Lung (tissue), 12 donors: ENCODE measurements around the gene SLC29A4. TPM values are rescaled to one million over a fixed set of nuclear protein-coding genes. Genes with fewer than 3 reads are reported as not detected.
"Not testable (repeated sequence)": the region's sequence is repeated elsewhere in the genome, so short reads cannot be mapped to it uniquely, and the experiment has no call there.

ENCODE experiments used
- ATAC-seq: fragments of 200-7000 bp; cut with Tn5 transposase; one replicate; pipeline ENCODE4 v1.9.1; 2020; ENCODE audit warnings: moderate number of reproducible peaks; ENCODE audit not compliant: insufficient read depth, low FRiP score
- DNase-seq, 3 donors: peaks; one replicate each; pipeline ENCODE4 v3.0.0-alpha.2; 2013 to 2017
- H3K27ac ChIP-seq, 2 donors: one replicate each; pipeline ENCODE4 v1.5.1; 2013; ENCODE audit warnings: mild to moderate bottlenecking in 2 of 2, moderate library complexity in 2 of 2, control low read depth in 1 of 2, inconsistent platforms in 1 of 2, low read depth in 1 of 2, low read length in 1 of 2
- H3K27me3 ChIP-seq, 3 donors: one replicate each; pipeline ENCODE4 v1.5.1; 2013; ENCODE audit warnings: low read length in 2 of 3; ENCODE audit not compliant: control insufficient read depth in 3 of 3, insufficient read depth in 3 of 3
- H3K36me3 ChIP-seq, 4 donors: one replicate each; pipeline ENCODE4 v1.5.1; 2013; ENCODE audit warnings: low read length in 4 of 4, mild to moderate bottlenecking in 1 of 4, moderate library complexity in 1 of 4; ENCODE audit not compliant: control insufficient read depth in 4 of 4, insufficient read depth in 4 of 4
- H3K4me1 ChIP-seq, 5 donors: one replicate each; pipeline ENCODE4 v1.5.1; 2013; ENCODE audit warnings: low read length in 5 of 5, mild to moderate bottlenecking in 2 of 5, moderate library complexity in 1 of 5; ENCODE audit not compliant: control insufficient read depth in 5 of 5, insufficient read depth in 5 of 5
- H3K4me3 ChIP-seq: one replicate; pipeline ENCODE4 v1.5.1; 2013; ENCODE audit warnings: mild to moderate bottlenecking, control low read depth, moderate library complexity
- H3K9ac ChIP-seq, 2 donors: one replicate each; pipeline ENCODE4 v1.5.1; 2013; ENCODE audit warnings: low read length in 2 of 2, control low read depth in 1 of 2; ENCODE audit not compliant: insufficient read depth in 1 of 2
- H3K9me3 ChIP-seq, 4 donors: one replicate each; pipeline ENCODE4 v1.5.1; 2013; ENCODE audit warnings: low read length in 3 of 4, mild to moderate bottlenecking in 1 of 4, moderate library complexity in 1 of 4; ENCODE audit not compliant: control insufficient read depth in 4 of 4, insufficient read depth in 3 of 4
- WGBS, 2 donors: extraction: QIAGEN DNeasy Blood & Tissue Kit; methylation state at CpG; one replicate each; pipeline ENCODE4 v1.1.7; 2013; 5-methylcytosine and 5-hydroxymethylcytosine counted together
- polyA plus RNA-seq, 2 donors: library from polyadenylated mRNA; stranded (reverse); fragments of 200-250 nt; gene quantifications; one replicate each; pipeline ENCODE4 v1.2.1, GENCODE V29; 2013
- total RNA-seq, 2 donors: library from RNA; depleted of rRNA in 1 of 2; stranded (reverse); fragments of >200 nt in 1 of 2; gene quantifications; one replicate each; pipeline ENCODE4 v1.2.1, GENCODE V29; 2014 to 2021
- TF ChIP-seq, protein P1 (sequence below): IDR thresholded peaks from 2 replicates; pipeline ENCODE4 v1.5.1; 2012; ENCODE audit warnings: mild to moderate bottlenecking; ENCODE audit errors: control extremely low read depth, extremely low read depth
- donor health status: control.
- donor health status: control.
- donor health status: Bipolar disorder and iron deficiency.
- donor health status: healthy.
- donor health status: DM: yes; HTN: yes; CAD: no.

SLC29A4 gene
- total and polyA plus RNA-seq, 4 donors = 0.87 to 5.7 (median 2.0) TPM

- H3K36me3 ChIP-seq = no peaks in the 10 kb centered on the region
- H3K27me3 ChIP-seq = no peaks in the 10 kb centered on the region
- no peak overlapping the region for H3K9ac ChIP-seq
- TF ChIP-seq, protein P1, sequence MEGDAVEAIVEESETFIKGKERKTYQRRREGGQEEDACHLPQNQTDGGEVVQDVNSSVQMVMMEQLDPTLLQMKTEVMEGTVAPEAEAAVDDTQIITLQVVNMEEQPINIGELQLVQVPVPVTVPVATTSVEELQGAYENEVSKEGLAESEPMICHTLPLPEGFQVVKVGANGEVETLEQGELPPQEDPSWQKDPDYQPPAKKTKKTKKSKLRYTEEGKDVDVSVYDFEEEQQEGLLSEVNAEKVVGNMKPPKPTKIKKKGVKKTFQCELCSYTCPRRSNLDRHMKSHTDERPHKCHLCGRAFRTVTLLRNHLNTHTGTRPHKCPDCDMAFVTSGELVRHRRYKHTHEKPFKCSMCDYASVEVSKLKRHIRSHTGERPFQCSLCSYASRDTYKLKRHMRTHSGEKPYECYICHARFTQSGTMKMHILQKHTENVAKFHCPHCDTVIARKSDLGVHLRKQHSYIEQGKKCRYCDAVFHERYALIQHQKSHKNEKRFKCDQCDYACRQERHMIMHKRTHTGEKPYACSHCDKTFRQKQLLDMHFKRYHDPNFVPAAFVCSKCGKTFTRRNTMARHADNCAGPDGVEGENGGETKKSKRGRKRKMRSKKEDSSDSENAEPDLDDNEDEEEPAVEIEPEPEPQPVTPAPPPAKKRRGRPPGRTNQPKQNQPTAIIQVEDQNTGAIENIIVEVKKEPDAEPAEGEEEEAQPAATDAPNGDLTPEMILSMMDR = no peak
- no peak overlapping the region for H3K27ac ChIP-seq
- 72 to 90% methylated on average over 7 of the region's 7 CpGs for WGBS, 2 donors
- no peak for ATAC-seq
- peaks cover 0 to 9% (median 0%) of the 10 kb centered on the region in 5 donors for H3K4me1 ChIP-seq
- no peak overlapping the region for H3K4me3 ChIP-seq
- no peak for DNase-seq
- no peaks in the 10 kb centered on the region for H3K9me3 ChIP-seq
These were observed 8.3 kb upstream of the SLC29A4 start for GRCh38 chr7:5274441-5274840.

GRCh38 chr7:5274985-5275431, 7.7 kb upstream of the SLC29A4 start:
- ATAC-seq, H3K27ac ChIP-seq, H3K4me3 ChIP-seq, H3K9ac ChIP-seq, H3K9me3 ChIP-seq, H3K36me3 ChIP-seq, H3K4me1 ChIP-seq, H3K27me3 ChIP-seq: not testable (repeated sequence)
- 43 to 62% methylated on average over 11 of the region's 11 CpGs for WGBS, 2 donors
- DNase-seq = peak; percentile 78 to 80 (median 79)

- WGBS, 2 donors = 39 to 91% methylated on average over 8 to 10 of the region's 10 CpGs
- not testable (repeated sequence) for H3K4me3 ChIP-seq, H3K4me1 ChIP-seq, H3K27me3 ChIP-seq, H3K27ac ChIP-seq, ATAC-seq, H3K36me3 ChIP-seq, H3K9me3 ChIP-seq, H3K9ac ChIP-seq
- peak; percentile 68 to 83 (median 69) for DNase-seq
These were observed 7.2 kb upstream of the SLC29A4 start for GRCh38 chr7:5275510-5275909.

DNA sequence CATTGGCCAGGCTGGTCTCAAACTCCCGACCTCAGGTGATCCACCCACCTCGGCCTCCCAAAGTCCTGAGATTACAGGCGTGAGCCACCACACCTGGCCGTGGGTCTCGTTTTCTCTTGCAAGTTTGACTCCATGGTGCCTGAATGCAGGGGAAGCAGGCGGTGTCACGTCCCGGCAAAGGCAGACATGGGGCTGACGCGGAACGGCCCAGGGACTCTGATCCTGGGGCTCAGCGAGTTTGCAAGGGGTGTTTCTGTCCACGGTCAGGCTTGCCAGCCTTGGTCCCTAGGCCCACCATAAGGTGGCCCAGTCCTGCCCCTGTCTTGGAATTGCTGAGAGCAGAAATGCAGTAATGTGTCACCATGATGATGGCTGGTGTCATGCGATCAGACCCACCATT, 6.6 kb upstream of the SLC29A4 start:
- H3K27me3 ChIP-seq, H3K4me3 ChIP-seq, ATAC-seq, H3K9me3 ChIP-seq, H3K36me3 ChIP-seq, H3K27ac ChIP-seq, H3K4me1 ChIP-seq, H3K9ac ChIP-seq, DNase-seq: not testable (repeated sequence)
- WGBS, 2 donors = 93% methylated on average over 14 of the region's 14 CpGs

DNA sequence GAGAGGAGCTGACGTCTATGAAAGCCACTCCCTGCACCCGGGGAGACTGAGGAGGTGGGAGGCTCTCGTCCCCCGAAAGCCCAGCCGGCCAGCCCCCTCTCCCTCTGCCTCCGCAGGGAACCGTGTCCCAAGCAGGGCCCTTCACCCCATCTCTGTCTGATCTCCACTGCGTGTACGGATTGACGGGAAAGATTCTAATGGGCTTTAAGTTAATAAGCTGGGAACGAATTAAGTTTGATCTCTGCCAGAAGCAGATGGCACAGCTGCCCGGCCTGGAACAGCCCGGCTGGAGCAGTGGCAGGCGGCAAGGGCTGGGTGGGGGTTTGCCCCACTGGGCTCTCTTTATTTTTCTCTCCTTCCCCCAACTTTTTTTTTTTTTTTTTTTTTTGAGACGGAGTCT, 6.1 kb upstream of the SLC29A4 start:
- no peak overlapping the region for H3K27ac ChIP-seq
- H3K36me3 ChIP-seq = no peaks in the 10 kb centered on the region
- H3K4me1 ChIP-seq = peaks cover 0 to 9% (median 0%) of the 10 kb centered on the region in 5 donors
- no peak for ATAC-seq
- no peak for DNase-seq
- no peaks in the 10 kb centered on the region for H3K27me3 ChIP-seq
- TF ChIP-seq, protein P1 = no peak
- no peak overlapping the region for H3K9ac ChIP-seq
- H3K9me3 ChIP-seq = peaks cover 0 to 2% (median 0%) of the 10 kb centered on the region in 4 donors
- no peak overlapping the region for H3K4me3 ChIP-seq
- WGBS, 2 donors = 87 to 88% methylated on average over 15 of the region's 15 CpGs
